Measurements from ENCODE around the gene TPH1. TPM values are rescaled to one million over a fixed set of nuclear protein-coding genes. Genes with fewer than 3 reads are reported as not detected.

The TPH1 gene
- total and polyA plus RNA-seq, 2 of the 8 experiments (the other 6 are each of a cell fraction or from before 2014, with no cell fraction given) = 0.09 to 0.22 TPM

- no peak overlapping the region for H3K9ac ChIP-seq (replicated peaks in 1 of 4; ENCODE audit: extremely low read depth in 1 of 4, low read depth in 3 of 4, low read length in 3 of 4)
- no peaks in the 10 kb centered on the region for H3K79me1 ChIP-seq (ENCODE audit: low read depth, low read length)
- no peak overlapping the region for H2BK15ac ChIP-seq (ENCODE audit: low read length)
- H4K8ac ChIP-seq (ENCODE audit: extremely low read depth, insufficient read depth, low read length) = no peak overlapping the region
- CTCF ChIA-PET (ENCODE audit: partially characterized antibody) = no interaction called here
- DNase-seq (ENCODE audit: low read depth in 1 of 2, low spot score in 2 of 2) (no peak), FAIRE-seq (no peak)
- no peak overlapping the region for H3K56ac ChIP-seq (replicated peaks; ENCODE audit: insufficient read length, low read depth, low read length)
- TF ChIP-seq JUND (IDR thresholded peaks at IDR 0.05; ENCODE audit: low read length) (no peak), CHD2 (IDR thresholded peaks at IDR 0.05; ENCODE audit: low read length) (no peak), EP300 (IDR thresholded peaks at IDR 0.05; ENCODE audit: borderline replicate concordance in 1 of 2, low read depth in 2 of 2, low read length in 2 of 2) (no peak), SIX5 (IDR thresholded peaks at IDR 0.05; ENCODE audit: low read depth, low read length) (no peak), SIN3A (conservative IDR thresholded peaks at IDR 0.05 in 1 of 2, IDR thresholded peaks at IDR 0.05 in 1 of 2; ENCODE audit: low read depth in 1 of 2, low read length in 2 of 2) (no peak), POLR2A (IDR thresholded peaks at IDR 0.05; ENCODE audit: control extremely low read depth in 1 of 2, low read depth in 2 of 2, low read length in 2 of 2) (no peak), EZH2 (IDR thresholded peaks at IDR 0.05; ENCODE audit: low read depth, low read length, severe bottlenecking) (no peak), MAFK (IDR thresholded peaks at IDR 0.05; ENCODE audit: low read depth, low read length) (no peak), POLR2AphosphoS5 (IDR thresholded peaks at IDR 0.05; ENCODE audit: low read depth, low read length) (no peak), TAF1 (IDR thresholded peaks at IDR 0.05; ENCODE audit: low read depth, low read length) (no peak), RAD21 (IDR thresholded peaks at IDR 0.05 in 1 of 2, conservative IDR thresholded peaks at IDR 0.05 in 1 of 2; ENCODE audit: low read depth in 2 of 2, low read length in 2 of 2) (no peak)
- H3K23ac ChIP-seq (ENCODE audit: insufficient read length) = no peak overlapping the region
- no peaks in the 10 kb centered on the region for H3K27me3 ChIP-seq (replicated peaks in 1 of 4; ENCODE audit: control insufficient read depth in 3 of 4, extremely low read depth in 1 of 4, insufficient read depth in 3 of 4, low read length in 3 of 4)
- H3K36me3 ChIP-seq (ENCODE audit: control insufficient read depth in 2 of 4, insufficient read depth in 4 of 4, low read length in 3 of 4) = no peaks in the 10 kb centered on the region
- no peak overlapping the region for H2AK5ac ChIP-seq (ENCODE audit: low read depth, low read length)
- no peak overlapping the region for H2AFZ ChIP-seq (ENCODE audit: low read length)
- no peak overlapping the region for H3K4ac ChIP-seq (replicated peaks; ENCODE audit: insufficient read length, low read depth, low read length)
- H2BK120ac ChIP-seq (replicated peaks; ENCODE audit: low read depth, low read length) = no peak overlapping the region
- no peaks in the 10 kb centered on the region for H4K20me1 ChIP-seq (replicated peaks in 1 of 2; ENCODE audit: control insufficient read depth in 1 of 2, insufficient read depth in 2 of 2, low read length in 2 of 2)
- H2BK12ac ChIP-seq (ENCODE audit: low read depth, low read length) = no peak overlapping the region
- H3K9me3 ChIP-seq (ENCODE audit: insufficient read depth in 2 of 2, low read depth in 1 of 2, low read length in 1 of 2) = no peaks in the 10 kb centered on the region
- no peak overlapping the region for H4K91ac ChIP-seq (replicated peaks; ENCODE audit: insufficient read length, low read length)
- no peaks in the 10 kb centered on the region for H3K23me2 ChIP-seq (ENCODE audit: low read depth, low read length)
- no peak overlapping the region for H3K4me2 ChIP-seq (ENCODE audit: insufficient read depth in 1 of 2, low read depth in 2 of 2, low read length in 2 of 2)
- no peak overlapping the region for H3K14ac ChIP-seq (ENCODE audit: insufficient read length)
- H3K79me2 ChIP-seq (ENCODE audit: control insufficient read depth in 1 of 2, insufficient read depth in 2 of 2, low read length in 2 of 2) = no peaks in the 10 kb centered on the region
- no peak overlapping the region for H3K18ac ChIP-seq (ENCODE audit: extremely low read depth, low read length)
- H3K27ac ChIP-seq (ENCODE audit: low read depth, low read length) = no peak overlapping the region
- POLR2A ChIA-PET (ENCODE audit: partially characterized antibody) = no interaction called here
- no peak overlapping the region for H2BK5ac ChIP-seq (ENCODE audit: low read depth, low read length)
- H3K4me3 ChIP-seq (ENCODE audit: extremely low read depth in 1 of 4, insufficient read depth in 2 of 4, low read depth in 3 of 4, low read length in 4 of 4) = no peak overlapping the region
- no peaks in the 10 kb centered on the region for H3K4me1 ChIP-seq (replicated peaks in 1 of 4; ENCODE audit: control insufficient read depth in 3 of 4, insufficient read depth in 4 of 4, low read length in 3 of 4)
- H4K5ac ChIP-seq (ENCODE audit: insufficient read length, low read depth, low read length) = no peak overlapping the region
- no peak overlapping the region for H2BK20ac ChIP-seq (ENCODE audit: low read length)
Measured at GRCh38 chr11:18036456-18036855, 9.6 kb downstream of the TPH1 start.
